ENCODE data around the gene C5AR1.
"Not testable (repeated sequence)": the region's sequence is repeated elsewhere in the genome, so short reads cannot be mapped to it uniquely, and the experiment has no call there.

C5AR1 gene

DNA sequence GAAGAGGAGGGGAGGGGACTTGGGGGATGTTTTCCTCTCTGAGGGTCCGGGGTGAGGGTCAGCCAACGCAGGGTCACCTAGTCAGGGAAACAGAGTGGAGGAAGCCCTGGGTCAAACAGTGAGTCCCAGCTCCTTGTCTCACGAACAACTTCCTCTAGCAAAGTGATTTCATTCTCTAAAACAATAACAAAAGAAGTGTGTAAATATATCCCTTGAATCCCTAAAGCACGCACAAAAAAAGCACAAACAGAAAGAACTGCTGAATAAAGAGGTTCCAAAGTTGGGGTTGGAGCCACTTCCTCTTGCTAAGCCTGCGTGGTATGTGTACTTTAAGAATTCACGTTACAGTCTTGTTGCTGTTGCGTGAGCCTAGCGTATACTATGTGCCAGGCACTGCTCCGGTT is 20.8 kb downstream of the C5AR1 start:
- DNase-seq (ENCODE audit: insufficient read length, low spot score) (no peak), FAIRE-seq (no peak)
- TF ChIP-seq POLR2AphosphoS5 (IDR thresholded peaks at IDR 0.05; ENCODE audit: low read depth, low read length) (no peak), PAX5 (IDR thresholded peaks at IDR 0.05; ENCODE audit: insufficient read depth, low read length, severe bottlenecking) (no peak), POLR2A (IDR thresholded peaks at IDR 0.05; ENCODE audit: low read depth, low read length) (no peak), TAF1 (IDR thresholded peaks at IDR 0.05; ENCODE audit: low read depth, low read length) (no peak), POU2F2 (IDR thresholded peaks at IDR 0.05; ENCODE audit: low read depth, low read length) (no peak), SPI1 (IDR thresholded peaks at IDR 0.05; ENCODE audit: low read depth, low read length) (0 out of 2 replicates have a peak, but pooled peaks have one; percentile 18)

DNA sequence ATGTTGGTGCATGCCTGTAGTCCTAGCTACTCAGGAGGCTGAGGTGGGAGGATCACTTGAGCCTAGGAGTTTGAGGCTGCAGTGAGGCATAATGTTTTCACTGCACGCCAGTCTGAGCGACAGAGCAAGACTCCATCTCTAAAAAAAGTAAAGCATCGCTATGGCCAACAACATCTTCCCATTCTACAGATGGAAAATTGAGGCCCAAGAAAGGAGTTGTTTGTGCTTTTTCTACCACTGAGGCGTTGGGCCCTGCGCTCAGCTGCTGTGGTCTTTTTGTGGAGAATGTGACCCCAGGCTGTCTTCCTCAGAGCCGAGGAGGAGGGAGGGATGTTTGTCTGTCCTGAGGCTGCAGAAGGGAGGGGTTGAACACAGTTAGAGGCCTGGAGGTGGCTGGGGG is 21.8 kb downstream of the C5AR1 start:
- TF ChIP-seq POU2F2 (IDR thresholded peaks at IDR 0.05; ENCODE audit: low read depth, low read length) (no peak), SPI1 (IDR thresholded peaks at IDR 0.05; ENCODE audit: low read depth, low read length) (no peak)

DNA sequence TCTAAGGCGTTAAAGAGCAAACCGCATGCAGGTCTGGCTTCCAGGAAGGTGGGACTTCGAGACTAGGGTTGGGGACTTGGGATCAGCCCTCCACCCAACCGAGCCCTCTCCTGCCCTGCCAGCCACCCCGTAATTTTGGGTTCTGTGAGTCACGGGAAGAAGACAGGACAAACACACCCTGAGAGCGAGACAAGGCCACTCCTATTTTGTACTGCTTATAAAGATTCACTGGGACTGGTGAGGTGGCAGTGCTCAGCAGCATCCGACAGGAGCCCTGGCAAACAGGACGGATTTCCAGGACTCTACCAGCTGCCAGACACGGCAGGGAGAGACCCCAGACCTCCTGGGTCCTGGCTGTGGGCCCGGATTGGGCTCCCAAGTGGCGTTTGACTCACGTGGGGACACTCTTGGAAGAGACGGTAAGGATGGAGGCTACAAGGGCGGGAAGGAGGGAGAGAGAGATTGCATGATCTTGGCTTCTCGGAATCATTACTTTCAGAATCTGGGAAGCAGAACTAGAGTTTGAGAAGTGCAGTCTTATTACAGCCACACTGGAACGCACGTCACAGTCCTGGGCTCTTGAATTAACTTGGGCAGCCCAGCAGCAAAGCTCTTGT is 22.4 kb downstream of the C5AR1 start, which contains the start of gene C5AR2:
Gene C5AR2, plus strand, starts transcription at position 245 of the 617 bp plus-strand sequence. CDS start 8,625 bp downstream, outside the sequence.
- TF ChIP-seq SPI1 (IDR thresholded peaks at IDR 0.05; ENCODE audit: low read depth, low read length) (no peak), POU2F2 (IDR thresholded peaks at IDR 0.05; ENCODE audit: low read depth, low read length) (no peak), POLR2A (IDR thresholded peaks at IDR 0.05; ENCODE audit: low read depth, low read length) (no peak), POLR2AphosphoS5 (IDR thresholded peaks at IDR 0.05; ENCODE audit: low read depth, low read length) (no peak), TAF1 (IDR thresholded peaks at IDR 0.05; ENCODE audit: low read depth, low read length) (no peak), PAX5 (IDR thresholded peaks at IDR 0.05; ENCODE audit: insufficient read depth, low read length, severe bottlenecking) (no peak)
- DNase-seq (ENCODE audit: insufficient read length, low spot score) (no peak), FAIRE-seq (no peak)

More for the DNA sequence above, 21.8 kb downstream of the C5AR1 start:
- DNase-seq (ENCODE audit: insufficient read length, low spot score) (no peak), FAIRE-seq (no peak)

DNA sequence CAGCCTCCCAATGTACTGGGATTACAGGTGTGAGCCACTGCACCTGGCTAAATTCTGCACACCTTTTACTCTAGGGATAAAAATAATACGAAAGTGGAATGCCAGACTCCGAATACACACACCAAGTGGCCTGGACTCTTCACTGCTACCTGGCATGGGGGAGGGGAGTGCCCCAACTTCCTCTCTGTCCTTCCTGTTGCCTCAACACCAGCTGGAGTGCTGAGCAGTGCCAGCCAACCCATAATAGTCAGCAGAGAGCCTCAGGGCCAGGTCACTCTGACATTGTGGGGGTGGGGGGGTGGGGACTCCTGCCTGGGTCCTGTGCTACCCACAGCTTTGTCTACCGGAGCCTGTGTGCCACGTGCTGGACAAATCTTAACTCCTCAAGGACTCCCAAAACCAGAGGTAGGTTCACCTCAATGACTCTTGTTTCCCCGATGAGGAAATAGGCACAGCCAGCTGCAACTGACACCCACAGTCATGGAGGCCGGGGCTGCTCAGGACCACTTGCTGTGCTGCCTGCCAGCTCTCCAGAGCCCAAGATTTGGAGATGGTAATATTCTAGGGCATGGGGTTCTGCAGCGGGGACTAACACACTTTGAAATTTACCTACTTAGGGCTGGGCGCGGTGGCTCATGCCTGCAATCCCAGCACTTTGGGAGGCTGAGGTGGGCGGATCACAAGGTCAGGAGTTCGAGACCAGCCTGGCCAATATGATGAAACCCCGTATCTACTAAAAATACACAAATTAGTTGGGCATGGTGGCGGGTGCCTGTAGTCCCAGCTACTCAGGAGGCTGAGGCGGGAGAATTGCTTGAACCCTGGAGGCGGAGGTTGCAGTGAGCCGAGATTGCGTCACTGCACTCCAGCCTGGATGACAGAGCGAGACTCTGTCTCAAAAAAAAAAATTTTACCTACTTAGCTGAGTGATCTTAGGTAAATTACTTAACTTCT is 27.4 kb downstream of the C5AR1 start:
- DNase-seq (ENCODE audit: insufficient read length, low spot score); FAIRE-seq: not testable (repeated sequence)

DNA sequence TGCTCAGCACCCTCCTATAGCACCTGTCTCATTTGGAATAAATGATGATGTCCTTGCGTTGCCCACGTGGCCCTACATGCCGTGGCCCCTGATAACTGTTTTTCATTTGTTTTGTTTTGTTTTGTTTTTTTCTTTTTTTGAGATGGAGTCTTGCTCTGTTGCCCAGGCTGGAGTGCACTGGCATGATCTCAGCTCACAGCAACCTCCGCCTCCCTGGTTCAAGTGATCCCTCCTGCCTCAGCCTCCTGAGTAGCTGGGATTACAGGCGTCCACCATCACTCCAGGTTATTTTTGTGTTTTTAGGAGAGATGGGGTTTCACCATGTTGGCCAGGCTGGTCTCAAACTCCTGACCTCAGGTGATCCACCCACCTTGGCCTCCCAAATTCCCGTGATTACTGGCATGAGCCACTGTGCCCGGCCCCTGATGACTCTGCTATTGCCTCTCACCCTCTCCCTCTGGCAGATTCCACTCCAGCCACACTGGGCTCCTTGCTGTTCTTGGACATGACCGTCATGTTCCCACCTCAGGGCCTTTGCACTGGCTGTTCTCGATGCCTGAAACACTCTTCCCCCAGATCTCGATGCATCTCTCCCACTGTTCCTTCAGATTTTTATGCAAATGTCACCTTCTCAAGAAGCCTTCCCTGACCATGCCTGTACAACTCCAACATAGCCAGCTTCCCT is 29.7 kb downstream of the C5AR1 start:
- TF ChIP-seq POU2F2 (IDR thresholded peaks at IDR 0.05; ENCODE audit: low read depth, low read length) = no peak
- FAIRE-seq = no peak
- no peak for DNase-seq (ENCODE audit: insufficient read length, low spot score)

More for the DNA sequence above, 27.4 kb downstream of the C5AR1 start:
- TF ChIP-seq SPI1 (IDR thresholded peaks at IDR 0.05; ENCODE audit: low read depth, low read length) = 0 out of 2 replicates have a peak, but pooled peaks have one; percentile 9

DNA sequence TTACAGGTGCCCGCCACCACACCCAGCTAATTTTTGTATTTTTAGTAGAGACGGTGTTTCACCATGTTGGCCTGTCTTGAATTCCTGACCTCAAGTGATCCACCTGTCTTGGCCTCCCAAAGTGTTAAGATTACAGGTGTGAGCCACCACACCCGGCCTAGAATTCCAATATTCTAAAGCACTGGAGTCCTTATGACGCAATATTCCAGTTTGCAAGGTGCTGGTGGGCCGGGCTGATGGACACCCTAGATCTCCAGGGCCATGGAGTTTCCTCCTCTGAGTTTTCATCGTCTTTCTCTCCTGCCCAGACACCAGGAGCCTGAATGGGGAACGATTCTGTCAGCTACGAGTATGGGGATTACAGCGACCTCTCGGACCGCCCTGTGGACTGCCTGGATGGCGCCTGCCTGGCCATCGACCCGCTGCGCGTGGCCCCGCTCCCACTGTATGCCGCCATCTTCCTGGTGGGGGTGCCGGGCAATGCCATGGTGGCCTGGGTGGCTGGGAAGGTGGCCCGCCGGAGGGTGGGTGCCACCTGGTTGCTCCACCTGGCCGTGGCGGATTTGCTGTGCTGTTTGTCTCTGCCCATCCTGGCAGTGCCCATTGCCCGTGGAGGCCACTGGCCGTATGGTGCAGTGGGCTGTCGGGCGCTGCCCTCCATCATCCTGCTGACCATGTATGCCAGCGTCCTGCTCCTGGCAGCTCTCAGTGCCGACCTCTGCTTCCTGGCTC is 31.0 kb downstream of the C5AR1 start:
- no peak for TF ChIP-seq SPI1 (IDR thresholded peaks at IDR 0.05; ENCODE audit: low read depth, low read length)
- no peak for TF ChIP-seq TAF1 (IDR thresholded peaks at IDR 0.05; ENCODE audit: low read depth, low read length)
- TF ChIP-seq PAX5 (IDR thresholded peaks at IDR 0.05; ENCODE audit: insufficient read depth, low read length, severe bottlenecking) = no peak
- TF ChIP-seq POU2F2 (IDR thresholded peaks at IDR 0.05; ENCODE audit: low read depth, low read length) = no peak
- no peak for TF ChIP-seq POLR2A (IDR thresholded peaks at IDR 0.05; ENCODE audit: low read depth, low read length)
- TF ChIP-seq POLR2AphosphoS5 (IDR thresholded peaks at IDR 0.05; ENCODE audit: low read depth, low read length) = no peak
- no peak for DNase-seq (ENCODE audit: insufficient read length, low spot score)
- FAIRE-seq = no peak

DNA sequence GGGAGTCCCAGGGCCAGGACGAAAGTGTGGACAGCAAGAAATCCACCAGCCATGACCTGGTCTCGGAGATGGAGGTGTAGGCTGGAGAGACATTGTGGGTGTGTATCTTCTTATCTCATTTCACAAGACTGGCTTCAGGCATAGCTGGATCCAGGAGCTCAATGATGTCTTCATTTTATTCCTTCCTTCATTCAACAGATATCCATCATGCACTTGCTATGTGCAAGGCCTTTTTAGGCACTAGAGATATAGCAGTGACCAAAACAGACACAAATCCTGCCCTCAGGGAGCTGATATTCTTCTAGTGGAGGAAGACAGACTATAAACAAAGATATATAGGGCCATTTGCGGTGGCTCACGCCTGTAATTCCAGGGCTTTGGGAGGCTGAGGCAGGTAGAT is 32.1 kb downstream of the C5AR1 start:
- TF ChIP-seq POLR2AphosphoS5 (IDR thresholded peaks at IDR 0.05; ENCODE audit: low read depth, low read length) (no peak), POLR2A (IDR thresholded peaks at IDR 0.05; ENCODE audit: low read depth, low read length) (no peak), PAX5 (IDR thresholded peaks at IDR 0.05; ENCODE audit: insufficient read depth, low read length, severe bottlenecking) (no peak), TAF1 (IDR thresholded peaks at IDR 0.05; ENCODE audit: low read depth, low read length) (no peak), SPI1 (IDR thresholded peaks at IDR 0.05; ENCODE audit: low read depth, low read length) (no peak), POU2F2 (IDR thresholded peaks at IDR 0.05; ENCODE audit: low read depth, low read length) (no peak)
- FAIRE-seq (no peak), DNase-seq (ENCODE audit: insufficient read length, low spot score) (no peak)

DNA sequence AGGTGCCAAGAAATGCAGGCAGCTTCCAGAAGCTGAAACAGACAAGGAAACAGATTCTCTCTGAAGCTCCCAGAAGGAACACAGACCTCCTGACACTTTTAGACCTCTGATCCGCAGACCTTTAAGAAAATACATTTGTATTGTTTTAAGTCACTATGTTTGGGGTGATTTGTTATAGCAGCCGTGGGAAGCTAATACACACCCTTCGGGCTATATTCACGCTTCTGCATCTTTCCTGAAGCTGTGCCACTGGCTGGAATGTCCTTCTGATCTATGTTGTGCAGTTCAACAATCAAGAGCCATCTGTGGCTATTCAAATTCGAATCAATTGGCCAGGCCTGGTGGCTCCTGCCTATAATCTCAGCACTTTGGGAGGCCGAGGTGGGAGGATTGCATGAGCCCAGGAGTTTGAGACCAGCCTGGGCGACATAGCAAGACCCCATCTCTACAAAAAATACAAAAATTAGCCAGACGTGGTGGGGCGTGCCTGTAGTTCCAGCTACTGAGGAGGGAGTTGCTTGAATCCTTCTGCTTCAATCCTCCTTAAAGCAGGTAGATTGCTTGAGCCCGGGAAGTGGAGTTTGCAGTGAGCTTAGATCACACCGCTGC is 33.6 kb downstream of the C5AR1 start:
- TF ChIP-seq PAX5 (IDR thresholded peaks at IDR 0.05; ENCODE audit: insufficient read depth, low read length, severe bottlenecking) (no peak), SPI1 (IDR thresholded peaks at IDR 0.05; ENCODE audit: low read depth, low read length) (no peak), TAF1 (IDR thresholded peaks at IDR 0.05; ENCODE audit: low read depth, low read length) (no peak), POLR2AphosphoS5 (IDR thresholded peaks at IDR 0.05; ENCODE audit: low read depth, low read length) (no peak), POLR2A (IDR thresholded peaks at IDR 0.05; ENCODE audit: low read depth, low read length) (no peak), POU2F2 (IDR thresholded peaks at IDR 0.05; ENCODE audit: low read depth, low read length) (no peak)
- FAIRE-seq = no peak
- no peak for DNase-seq (ENCODE audit: insufficient read length, low spot score)

DNA sequence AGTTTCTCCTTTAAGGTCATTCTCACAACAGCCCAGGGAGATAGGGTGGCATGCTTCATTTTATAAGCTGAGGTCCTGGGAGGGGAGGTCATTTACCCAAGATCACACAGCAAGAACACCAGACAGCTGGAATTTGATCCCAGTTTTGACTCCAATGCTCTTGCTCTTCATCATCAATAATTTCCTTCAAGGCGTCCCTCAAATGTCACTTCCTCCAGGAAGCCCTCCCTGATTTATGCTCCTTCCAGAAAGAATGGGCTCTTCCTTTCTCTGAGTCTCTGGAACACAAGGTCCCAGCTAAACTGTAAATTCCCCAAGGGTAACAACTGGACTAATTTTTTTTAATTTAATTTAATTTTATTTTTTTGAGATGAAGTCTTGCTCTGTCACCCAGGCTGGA is 34.8 kb downstream of the C5AR1 start:
- FAIRE-seq (no peak), DNase-seq (ENCODE audit: insufficient read length, low spot score) (no peak)
- TF ChIP-seq POLR2A (IDR thresholded peaks at IDR 0.05; ENCODE audit: low read depth, low read length) (no peak), PAX5 (IDR thresholded peaks at IDR 0.05; ENCODE audit: insufficient read depth, low read length, severe bottlenecking) (no peak), POU2F2 (IDR thresholded peaks at IDR 0.05; ENCODE audit: low read depth, low read length) (no peak), SPI1 (IDR thresholded peaks at IDR 0.05; ENCODE audit: low read depth, low read length) (no peak), TAF1 (IDR thresholded peaks at IDR 0.05; ENCODE audit: low read depth, low read length) (no peak), POLR2AphosphoS5 (IDR thresholded peaks at IDR 0.05; ENCODE audit: low read depth, low read length) (no peak)

DNA sequence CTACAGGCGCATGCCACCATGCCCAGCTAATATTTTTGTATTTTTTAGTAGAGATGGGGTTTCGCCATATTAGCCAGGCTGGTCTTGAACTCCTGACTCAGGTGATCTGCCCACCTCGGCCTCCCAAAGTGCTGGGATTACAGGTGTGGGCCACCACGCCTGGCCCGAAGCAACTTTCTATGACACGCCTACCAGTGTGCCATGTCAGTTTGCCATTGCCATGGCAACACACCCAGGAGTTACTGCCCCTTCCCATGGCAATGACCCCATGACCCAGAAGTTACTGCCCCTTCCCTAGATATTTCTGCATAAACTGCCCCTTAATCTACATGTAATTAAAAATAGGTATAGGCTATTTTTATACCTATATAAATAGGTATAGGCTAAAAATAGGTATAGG is 36.4 kb downstream of the C5AR1 start:
- not testable (repeated sequence) for FAIRE-seq; DNase-seq (ENCODE audit: insufficient read length, low spot score)
